GM10266 (cell line): ENCODE data around the gene GATB.

Source experiments
- DNase-seq: peaks from one replicate; pipeline ENCODE4 v3.0.0; 2012; ENCODE audit errors: extremely low spot score
- CTCF ChIP-seq: IDR thresholded peaks from 2 replicates; pipeline ENCODE4 v1.5.1; 2012; ENCODE audit warnings: mild to moderate bottlenecking, low read depth; ENCODE audit not compliant: control insufficient read depth, insufficient read depth; ENCODE audit errors: missing control alignments

Gene GATB

GRCh38 chr4:151663109-151663508, 97.7 kb downstream of the GATB start:
- DNase-seq: no peak

GRCh38 chr4:151661873-151662272, 98.9 kb downstream of the GATB start:
- no peak for TF ChIP-seq CTCF
- DNase-seq: no peak

More at GRCh38 chr4:151663109-151663508, 97.7 kb downstream of the GATB start:
- TF ChIP-seq CTCF: no peak

- TF ChIP-seq CTCF: no peak
- no peak for DNase-seq
These were observed 100.1 kb downstream of the GATB start for GRCh38 chr4:151660676-151661075.

- no peak for TF ChIP-seq CTCF
- DNase-seq: no peak
These were observed 101.0 kb downstream of the GATB start for GRCh38 chr4:151659601-151660364.

GRCh38 chr4:151658959-151659600, 101.7 kb downstream of the GATB start:
- no peak for TF ChIP-seq CTCF
- no peak for DNase-seq

GRCh38 chr4:151657896-151658295, 102.9 kb downstream of the GATB start:
- DNase-seq: no peak
- no peak for TF ChIP-seq CTCF

GRCh38 chr4:151656058-151656457, 104.7 kb downstream of the GATB start:
- no peak for DNase-seq
- no peak for TF ChIP-seq CTCF
